PC-3 (cell line): ENCODE measurements around the gene CBX5.

Source experiments
- EZH2 ChIP-seq: fragments of 300-600 bp; sonication (generic); IDR thresholded peaks from one replicate; pipeline ENCODE4 v1.6.1; 2017; ENCODE audit warnings: antibody characterized with exemption, mild to moderate bottlenecking, low read length; ENCODE audit not compliant: unreplicated experiment
- TF ChIP-seq, protein P1 (sequence below): fragments of 300-600 bp; sonication (generic); conservative IDR thresholded peaks from 2 replicates; pipeline ENCODE4 v1.5.1; 2017; ENCODE audit warnings: antibody characterized with exemption, low read depth, mild to moderate bottlenecking, low read length

GRCh38 chr12:54300732-54301427 lies 21.0 kb upstream of the CBX5 start, which contains the start of gene NFE2:
- TF ChIP-seq, protein P1, sequence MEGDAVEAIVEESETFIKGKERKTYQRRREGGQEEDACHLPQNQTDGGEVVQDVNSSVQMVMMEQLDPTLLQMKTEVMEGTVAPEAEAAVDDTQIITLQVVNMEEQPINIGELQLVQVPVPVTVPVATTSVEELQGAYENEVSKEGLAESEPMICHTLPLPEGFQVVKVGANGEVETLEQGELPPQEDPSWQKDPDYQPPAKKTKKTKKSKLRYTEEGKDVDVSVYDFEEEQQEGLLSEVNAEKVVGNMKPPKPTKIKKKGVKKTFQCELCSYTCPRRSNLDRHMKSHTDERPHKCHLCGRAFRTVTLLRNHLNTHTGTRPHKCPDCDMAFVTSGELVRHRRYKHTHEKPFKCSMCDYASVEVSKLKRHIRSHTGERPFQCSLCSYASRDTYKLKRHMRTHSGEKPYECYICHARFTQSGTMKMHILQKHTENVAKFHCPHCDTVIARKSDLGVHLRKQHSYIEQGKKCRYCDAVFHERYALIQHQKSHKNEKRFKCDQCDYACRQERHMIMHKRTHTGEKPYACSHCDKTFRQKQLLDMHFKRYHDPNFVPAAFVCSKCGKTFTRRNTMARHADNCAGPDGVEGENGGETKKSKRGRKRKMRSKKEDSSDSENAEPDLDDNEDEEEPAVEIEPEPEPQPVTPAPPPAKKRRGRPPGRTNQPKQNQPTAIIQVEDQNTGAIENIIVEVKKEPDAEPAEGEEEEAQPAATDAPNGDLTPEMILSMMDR, result no peak
- TF ChIP-seq EZH2, result no peak
